Measurements from ENCODE around the gene RYR1.

DNA sequence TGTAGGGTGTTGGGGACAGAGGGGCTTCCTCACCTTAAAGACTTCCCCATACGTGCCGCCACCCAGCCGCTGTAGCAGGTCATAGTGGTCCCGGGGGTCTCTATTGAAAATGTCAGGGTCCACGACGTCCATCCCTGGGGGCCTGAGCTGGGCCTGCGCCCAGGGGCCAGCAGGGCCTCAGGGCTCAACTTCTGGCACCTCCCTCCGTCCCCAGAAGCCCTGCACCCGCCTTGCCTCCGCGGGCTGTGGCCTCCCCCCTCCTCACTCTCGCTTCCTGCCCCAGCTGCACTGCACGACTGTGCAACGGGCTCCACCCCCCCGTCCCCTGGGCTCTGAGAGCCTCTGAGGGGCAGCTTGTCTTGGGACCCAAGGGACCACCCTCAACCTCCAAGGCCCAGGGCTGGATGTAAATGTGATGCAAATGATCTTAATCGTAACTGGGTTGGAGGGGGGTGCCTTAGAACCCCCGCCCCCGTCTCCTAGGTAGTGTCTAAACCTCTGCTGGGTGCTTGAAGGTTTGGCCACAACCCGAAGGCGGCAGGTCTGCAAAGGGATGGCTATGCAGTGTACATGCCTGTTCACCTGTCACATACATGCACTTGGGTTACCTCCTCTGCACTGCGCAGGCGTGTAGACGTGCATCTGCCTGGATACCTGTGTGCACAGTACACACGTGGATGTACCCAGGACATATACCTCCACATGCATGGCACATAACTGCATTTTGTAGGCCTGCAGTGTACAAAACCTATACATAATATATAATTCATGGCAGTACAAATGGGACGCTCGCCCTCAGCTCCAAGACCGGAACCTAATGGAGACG is 184.5 kb downstream of the RYR1 start, which contains the start of gene MAP4K1:
- TF ChIP-seq POLR2AphosphoS5 (IDR thresholded peaks at IDR 0.05; ENCODE audit: low read depth, low read length) (no peak), TCF7L2 (IDR thresholded peaks at IDR 0.05; ENCODE audit: low read depth, low read length) (no peak)
- TF ChIP-seq, protein P1, sequence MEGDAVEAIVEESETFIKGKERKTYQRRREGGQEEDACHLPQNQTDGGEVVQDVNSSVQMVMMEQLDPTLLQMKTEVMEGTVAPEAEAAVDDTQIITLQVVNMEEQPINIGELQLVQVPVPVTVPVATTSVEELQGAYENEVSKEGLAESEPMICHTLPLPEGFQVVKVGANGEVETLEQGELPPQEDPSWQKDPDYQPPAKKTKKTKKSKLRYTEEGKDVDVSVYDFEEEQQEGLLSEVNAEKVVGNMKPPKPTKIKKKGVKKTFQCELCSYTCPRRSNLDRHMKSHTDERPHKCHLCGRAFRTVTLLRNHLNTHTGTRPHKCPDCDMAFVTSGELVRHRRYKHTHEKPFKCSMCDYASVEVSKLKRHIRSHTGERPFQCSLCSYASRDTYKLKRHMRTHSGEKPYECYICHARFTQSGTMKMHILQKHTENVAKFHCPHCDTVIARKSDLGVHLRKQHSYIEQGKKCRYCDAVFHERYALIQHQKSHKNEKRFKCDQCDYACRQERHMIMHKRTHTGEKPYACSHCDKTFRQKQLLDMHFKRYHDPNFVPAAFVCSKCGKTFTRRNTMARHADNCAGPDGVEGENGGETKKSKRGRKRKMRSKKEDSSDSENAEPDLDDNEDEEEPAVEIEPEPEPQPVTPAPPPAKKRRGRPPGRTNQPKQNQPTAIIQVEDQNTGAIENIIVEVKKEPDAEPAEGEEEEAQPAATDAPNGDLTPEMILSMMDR (IDR thresholded peaks at IDR 0.05), result no peak
